HFF-Myc (cell line): ENCODE results near the gene C18orf32.
"Not testable (repeated sequence)": the region's sequence is repeated elsewhere in the genome, so short reads cannot be mapped to it uniquely, and the experiment has no call there.

Experiments
- DNase-seq: peaks from one replicate; pipeline ENCODE4 v3.0.0-alpha.2; 2011; ENCODE audit warnings: low read depth; ENCODE audit errors: extremely low read depth
- H3K4me3 ChIP-seq: replicated peaks from 2 replicates; pipeline ENCODE4 v1.5.1; 2011; ENCODE audit warnings: low read depth, mild to moderate bottlenecking, control low read depth, low read length
- CTCF ChIP-seq: IDR thresholded peaks from 2 replicates; pipeline ENCODE4 v1.5.1; 2012; ENCODE audit warnings: mild to moderate bottlenecking, low read depth, low read length, control low read depth; ENCODE audit errors: missing control alignments

The C18orf32 gene

GRCh38 chr18:49481317-49481716 lies 5.7 kb downstream of the C18orf32 start:
- DNase-seq, result no peak
- TF ChIP-seq CTCF, result no peak

GRCh38 chr18:49479381-49480137 lies 7.5 kb downstream of the C18orf32 start:
- no peak for DNase-seq
- no peak overlapping the region for H3K4me3 ChIP-seq
- no peak for TF ChIP-seq CTCF

More at GRCh38 chr18:49481317-49481716, 5.7 kb downstream of the C18orf32 start:
- H3K4me3 ChIP-seq, result no peak overlapping the region

GRCh38 chr18:49476664-49477411 lies 10.2 kb downstream of the C18orf32 start:
- DNase-seq, result no peak

GRCh38 chr18:49474935-49475334 lies 12.1 kb downstream of the C18orf32 start:
- H3K4me3 ChIP-seq, DNase-seq: not testable (repeated sequence)

More at GRCh38 chr18:49476664-49477411, 10.2 kb downstream of the C18orf32 start:
- TF ChIP-seq CTCF, result no peak
- H3K4me3 ChIP-seq, result no peak overlapping the region

GRCh38 chr18:49473721-49474120 lies 13.3 kb downstream of the C18orf32 start:
- DNase-seq, result no peak
- no peak for TF ChIP-seq CTCF
- no peak overlapping the region for H3K4me3 ChIP-seq

- no peak for DNase-seq
- TF ChIP-seq CTCF, result no peak
- no peak overlapping the region for H3K4me3 ChIP-seq
Measured at GRCh38 chr18:49472459-49472858, 14.6 kb downstream of the C18orf32 start.

GRCh38 chr18:49471532-49471931 lies 15.5 kb downstream of the C18orf32 start:
- TF ChIP-seq CTCF, result no peak
- DNase-seq, result no peak
- H3K4me3 ChIP-seq, result no peak overlapping the region
